22Rv1 (cell line): ENCODE results near the gene UBE2Z.

ENCODE experiments used
- H3K27ac ChIP-seq: fragments of 450-650 bp; 2 replicates; pipeline ENCODE4 v1.5.1; 2017
- ZFX ChIP-seq: fragments of 450-650 bp; IDR thresholded peaks from 2 replicates; pipeline ENCODE4 v1.6.1; 2017; ENCODE audit warnings: antibody characterized with exemption, borderline replicate concordance
- TF ChIP-seq, protein P1 (sequence below): fragments of 450-650 bp; IDR thresholded peaks from 2 replicates; pipeline ENCODE4 v1.5.1; 2017; ENCODE audit warnings: mild to moderate bottlenecking

UBE2Z gene

DNA sequence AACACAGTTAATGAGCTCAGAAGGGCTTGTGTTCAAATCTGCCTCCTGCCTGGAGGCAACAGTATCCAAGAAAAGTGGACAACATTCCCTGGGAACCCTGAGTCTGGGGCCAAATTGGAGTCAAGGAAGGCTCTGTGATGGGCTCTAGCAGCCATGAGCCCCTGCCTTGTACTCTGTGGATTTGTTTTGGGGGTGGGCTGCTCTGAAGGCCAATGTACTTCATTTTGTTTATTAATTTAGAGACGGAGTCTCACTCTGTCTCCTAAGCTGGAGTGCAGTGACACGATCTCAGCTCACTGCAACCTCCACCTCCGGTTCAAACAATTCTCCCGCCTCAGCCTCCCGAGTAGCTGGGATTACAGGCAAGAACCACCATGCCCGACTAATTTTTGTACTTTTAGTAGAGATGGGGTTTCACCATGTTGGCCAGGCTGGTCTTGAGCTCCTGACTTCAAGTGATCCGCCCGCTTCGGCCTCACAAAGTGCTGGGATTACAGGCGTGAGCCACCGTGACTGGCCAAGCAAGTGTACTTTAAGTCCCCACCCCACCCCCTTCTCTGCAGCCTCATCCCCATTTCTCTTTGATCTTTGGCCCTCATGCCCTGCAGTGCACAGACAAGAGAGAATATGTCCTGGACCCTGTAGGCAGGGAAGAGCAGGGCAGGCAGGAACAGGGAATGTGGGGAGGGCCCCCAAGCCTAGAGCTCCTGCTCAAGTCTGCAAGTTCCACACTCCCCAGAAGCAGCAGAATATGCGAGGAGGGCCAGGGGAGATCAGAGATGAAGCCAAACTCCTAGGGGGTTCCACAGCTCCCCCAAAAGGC lies 62.9 kb downstream of the UBE2Z start:
- no peak for TF ChIP-seq ZFX
- TF ChIP-seq, protein P1, sequence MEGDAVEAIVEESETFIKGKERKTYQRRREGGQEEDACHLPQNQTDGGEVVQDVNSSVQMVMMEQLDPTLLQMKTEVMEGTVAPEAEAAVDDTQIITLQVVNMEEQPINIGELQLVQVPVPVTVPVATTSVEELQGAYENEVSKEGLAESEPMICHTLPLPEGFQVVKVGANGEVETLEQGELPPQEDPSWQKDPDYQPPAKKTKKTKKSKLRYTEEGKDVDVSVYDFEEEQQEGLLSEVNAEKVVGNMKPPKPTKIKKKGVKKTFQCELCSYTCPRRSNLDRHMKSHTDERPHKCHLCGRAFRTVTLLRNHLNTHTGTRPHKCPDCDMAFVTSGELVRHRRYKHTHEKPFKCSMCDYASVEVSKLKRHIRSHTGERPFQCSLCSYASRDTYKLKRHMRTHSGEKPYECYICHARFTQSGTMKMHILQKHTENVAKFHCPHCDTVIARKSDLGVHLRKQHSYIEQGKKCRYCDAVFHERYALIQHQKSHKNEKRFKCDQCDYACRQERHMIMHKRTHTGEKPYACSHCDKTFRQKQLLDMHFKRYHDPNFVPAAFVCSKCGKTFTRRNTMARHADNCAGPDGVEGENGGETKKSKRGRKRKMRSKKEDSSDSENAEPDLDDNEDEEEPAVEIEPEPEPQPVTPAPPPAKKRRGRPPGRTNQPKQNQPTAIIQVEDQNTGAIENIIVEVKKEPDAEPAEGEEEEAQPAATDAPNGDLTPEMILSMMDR: no peak
- no peak overlapping the region for H3K27ac ChIP-seq

DNA sequence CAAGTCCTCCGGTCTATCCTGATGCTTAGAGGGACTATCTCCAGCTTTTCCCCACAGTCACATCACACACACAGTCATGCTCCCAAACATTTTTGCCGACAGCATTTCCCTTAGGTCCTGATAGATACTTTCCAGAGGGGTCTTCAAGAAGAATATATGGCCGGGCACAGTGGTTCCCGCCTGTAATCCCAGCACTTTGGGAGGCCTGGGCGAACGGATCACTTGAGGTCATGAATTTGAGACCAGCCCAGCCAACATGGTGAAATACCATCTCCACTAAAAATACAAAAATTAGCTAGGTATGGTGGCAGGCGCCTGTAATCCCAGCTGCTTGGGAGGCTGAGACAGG lies 64.5 kb downstream of the UBE2Z start:
- H3K27ac ChIP-seq: no peak overlapping the region
- TF ChIP-seq, protein P1: no peak
- TF ChIP-seq ZFX: no peak

DNA sequence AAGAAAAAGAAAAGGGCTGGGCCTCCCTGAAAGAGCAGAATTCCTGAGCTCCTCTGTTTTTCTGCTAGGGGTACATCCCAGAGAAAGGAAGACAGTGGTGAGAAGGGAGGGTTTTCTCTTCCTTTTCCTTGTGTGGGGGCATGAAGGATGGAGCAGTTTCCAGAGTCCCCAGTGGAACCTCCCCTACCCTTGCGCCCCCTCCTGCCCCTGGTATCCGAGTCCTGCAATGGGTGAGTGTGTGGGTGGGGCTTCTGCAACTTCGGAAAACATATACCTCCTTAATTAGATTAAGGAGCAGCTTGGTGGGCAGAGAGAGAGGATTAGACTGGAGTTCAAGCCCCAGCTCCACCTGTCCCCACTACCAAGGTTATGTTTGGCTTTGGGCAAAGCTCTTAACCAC lies 65.6 kb downstream of the UBE2Z start:
- no peak for TF ChIP-seq ZFX
- TF ChIP-seq, protein P1: no peak

More for the DNA sequence above, 65.6 kb downstream of the UBE2Z start:
- no peak overlapping the region for H3K27ac ChIP-seq
